GM12872 (cell line): Measurements from ENCODE around the gene STX7.
A peak's percentile ranks its signal among the peaks of the same experiment; 100 is the strongest.

Experiments
- CTCF ChIP-seq: IDR thresholded peaks from 3 replicates; pipeline ENCODE4 v1.5.1; 2011; ENCODE audit warnings: low read depth, mild to moderate bottlenecking, low read length, moderate library complexity; ENCODE audit not compliant: insufficient read depth

STX7 gene

DNA sequence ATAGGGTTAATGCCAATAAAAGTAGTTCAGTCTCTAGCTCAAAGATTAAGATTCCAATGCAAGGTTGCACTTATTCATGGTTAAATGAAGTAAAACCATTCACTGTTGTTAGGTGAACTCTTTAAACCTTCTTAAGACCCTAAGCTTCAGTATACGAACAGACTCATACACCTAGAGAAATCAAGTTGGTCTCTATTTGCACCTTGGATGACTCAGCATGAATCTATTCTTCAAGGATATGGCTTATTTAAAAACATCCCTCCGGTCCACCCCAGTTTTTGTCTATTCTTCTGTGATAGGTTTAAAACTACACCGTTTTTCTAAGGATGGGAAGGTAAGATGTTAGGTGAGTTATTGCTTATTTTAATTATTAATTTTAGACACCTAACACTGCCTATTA, 24.2 kb upstream of the STX7 start:
- TF ChIP-seq CTCF, result no peak

DNA sequence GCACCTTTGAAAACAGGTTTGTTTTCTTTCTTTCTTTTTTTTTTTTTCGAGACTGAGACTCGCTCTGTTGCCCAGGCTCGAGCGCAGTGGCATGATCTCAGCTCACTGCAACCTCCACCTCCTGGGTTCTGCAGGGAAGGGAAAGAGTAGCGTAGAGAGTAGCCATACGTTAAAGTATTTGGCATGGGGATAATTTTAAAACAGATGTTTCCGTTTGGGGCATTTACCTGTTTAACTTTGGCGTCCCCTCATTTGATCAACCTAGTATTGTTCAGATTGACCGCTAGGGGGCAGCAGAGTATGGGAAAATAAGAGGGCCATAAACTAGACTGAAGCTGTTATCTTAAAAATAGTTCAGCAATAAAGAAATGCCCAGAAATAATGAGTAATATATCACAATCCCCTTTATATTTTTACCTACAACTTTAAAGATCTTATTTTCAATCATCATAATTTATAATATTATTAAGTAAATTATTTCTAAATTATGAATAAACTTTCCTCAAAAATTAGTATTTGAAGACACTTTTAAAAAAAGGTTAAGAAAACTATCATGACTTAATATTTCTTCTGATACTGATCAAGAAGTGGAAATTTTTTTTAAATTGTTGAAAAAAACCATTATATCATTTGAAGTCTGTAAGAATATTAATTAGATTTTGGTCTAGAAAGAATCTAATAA, 17.5 kb upstream of the STX7 start:
- peak; percentile 65 for TF ChIP-seq CTCF

DNA sequence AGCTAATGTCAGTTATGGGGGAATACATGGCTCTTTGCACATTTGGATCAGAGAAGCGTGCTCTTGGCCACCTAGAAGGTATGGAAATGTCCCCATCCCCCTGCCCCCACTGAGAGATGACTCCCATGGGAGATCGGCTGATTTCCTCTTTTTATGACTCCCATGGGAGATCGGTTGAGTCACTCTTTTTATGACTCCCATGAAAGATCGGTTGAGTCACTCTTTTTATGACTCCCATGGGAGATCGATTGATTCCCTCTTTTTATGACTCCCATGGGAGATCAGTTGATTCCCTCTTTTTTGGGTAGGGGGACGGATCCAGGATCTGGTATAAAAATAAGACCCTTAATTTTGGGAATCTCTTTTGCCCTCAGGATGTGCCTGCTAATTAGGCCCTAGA, 14.9 kb upstream of the STX7 start:
- no peak for TF ChIP-seq CTCF

DNA sequence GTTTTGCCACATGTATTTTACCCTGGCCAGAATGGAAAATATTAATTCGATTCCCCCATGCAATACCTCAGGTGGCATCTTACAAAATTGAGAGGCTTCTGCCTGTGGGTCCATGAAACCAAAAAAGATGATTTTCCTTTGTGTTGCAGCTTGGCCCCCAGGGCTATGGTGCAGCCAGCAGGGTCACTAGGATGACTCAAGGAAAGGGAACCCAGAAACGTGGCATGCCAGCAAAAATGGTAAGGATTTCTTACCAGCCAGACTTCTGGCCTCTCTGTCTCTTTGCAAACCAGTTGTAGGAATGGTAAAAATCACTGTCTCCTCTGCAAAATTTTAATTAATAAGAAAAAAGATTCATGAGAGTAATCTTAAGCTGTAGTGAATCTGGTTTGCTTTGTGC, 13.5 kb upstream of the STX7 start:
- no peak for TF ChIP-seq CTCF

DNA sequence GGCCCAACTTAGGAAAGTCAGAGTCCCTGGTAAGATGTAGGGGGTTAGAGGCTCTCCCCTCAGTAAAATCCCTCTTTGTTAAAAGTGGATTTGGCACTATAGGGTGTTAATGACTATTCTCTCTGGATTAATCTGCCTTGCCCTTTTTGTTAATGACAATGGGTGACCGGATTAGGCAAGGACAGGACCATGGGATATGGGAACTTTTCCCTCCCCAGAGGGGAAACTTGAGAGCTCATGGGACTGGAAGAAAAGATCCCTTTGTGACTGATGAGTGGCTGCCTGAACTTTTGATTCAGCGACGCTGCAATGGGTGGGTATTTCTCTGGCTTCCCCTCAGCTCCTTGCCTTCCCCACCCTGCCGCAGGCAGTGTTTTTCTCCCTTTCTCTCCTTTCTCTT, 12.9 kb upstream of the STX7 start:
- no peak for TF ChIP-seq CTCF

- TF ChIP-seq CTCF, result no peak
These were observed 11.7 kb upstream of the STX7 start for GRCh38 chr6:132524646-132525045.

DNA sequence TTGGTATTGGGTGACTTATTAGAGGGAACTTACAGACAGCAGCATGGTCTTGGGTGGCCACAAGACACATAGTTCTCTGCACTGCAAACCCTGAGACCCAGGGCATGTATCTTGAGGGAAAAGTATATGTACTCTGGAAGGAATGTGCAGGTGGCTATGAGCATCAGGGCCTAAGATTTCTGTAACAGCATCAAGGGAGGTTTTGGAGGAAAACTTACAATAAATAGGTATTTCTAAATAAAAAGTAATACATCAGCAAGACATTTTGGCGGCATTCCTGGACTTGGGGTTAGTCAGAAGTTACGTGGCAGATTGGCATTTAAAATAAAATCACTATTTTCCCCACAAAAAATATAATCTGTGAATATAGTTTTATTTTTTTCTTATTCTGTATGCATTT, 8.0 kb upstream of the STX7 start:
- no peak for TF ChIP-seq CTCF
